BLaER1 treated with 17β-estradiol and CSF1 and Interleukin-3, amounts not matched to agents 10 nM and 100 nM (cell line): Measurements from ENCODE around the gene CCL22.
A peak's percentile ranks its signal among the peaks of the same experiment; 100 is the strongest.

Source experiments
- H3K27ac ChIP-seq, 11 experiments: shearing (Covaris generic); formaldehyde crosslinking; 2 replicates each; pipeline ENCODE4 v1.8.1; 2022
- H3K27me3 ChIP-seq, 11 experiments: shearing (Covaris generic); formaldehyde crosslinking; 2 replicates each; pipeline ENCODE4 v1.8.1; 2022
- H3K36me3 ChIP-seq, 11 experiments: shearing (Covaris generic); formaldehyde crosslinking; 2 replicates each; pipeline ENCODE4 v1.8.1; 2022
- H3K4me1 ChIP-seq, 10 experiments: shearing (Covaris generic); formaldehyde crosslinking; 2 replicates each; pipeline ENCODE4 v1.8.1; 2022
- H3K4me2 ChIP-seq, 11 experiments: shearing (Covaris generic); formaldehyde crosslinking; 2 replicates each; pipeline ENCODE4 v1.8.1; 2022
- H3K4me3 ChIP-seq, 10 experiments: shearing (Covaris generic); formaldehyde crosslinking; 2 replicates each; pipeline ENCODE4 v1.8.1; 2022
- H3K9ac ChIP-seq, 11 experiments: shearing (Covaris generic); formaldehyde crosslinking; 2 replicates each; pipeline ENCODE4 v1.8.1; 2022
- H3K9me3 ChIP-seq, 11 experiments: shearing (Covaris generic); formaldehyde crosslinking; replicated peaks in 1 of 11; 2 replicates each; pipeline ENCODE4 v1.8.1; 2022
- H4K20me1 ChIP-seq, 11 experiments: shearing (Covaris generic); formaldehyde crosslinking; 2 replicates each; pipeline ENCODE4 v1.8.1; 2022
- Cebpa-rat ChIP-seq, 11 experiments: shearing (Covaris generic); IDR thresholded peaks; 2 replicates each; pipeline ENCODE4 v1.8.1; 2022

The CCL22 gene

GRCh38 chr16:57377080-57377841, 18.7 kb downstream of the CCL22 start:
- Histone ChIP-seq H4K20me1 (no peaks in the 10 kb centered on the region; a peak in 1 of 22 replicates), H3K27ac (no peak overlapping the region), H3K9ac (no peak overlapping the region), H3K4me1 (peaks cover 25 to 41% (median 35%) of the 10 kb centered on the region in 10 experiments), H3K9me3 (no peaks in the 10 kb centered on the region), H3K4me3 (no peak overlapping the region), H3K4me2 (peak overlapping the region; percentile 16 to 61 (median 37); a peak in 16 of 22 replicates), H3K36me3 (no peaks in the 10 kb centered on the region), H3K27me3 (peaks cover 7 to 11% (median 8%) of the 10 kb centered on the region in 11 experiments; a peak in 20 of 22 replicates)
- TF ChIP-seq Cebpa-rat (IDR thresholded peaks at IDR 0.05) = no peak

DNA sequence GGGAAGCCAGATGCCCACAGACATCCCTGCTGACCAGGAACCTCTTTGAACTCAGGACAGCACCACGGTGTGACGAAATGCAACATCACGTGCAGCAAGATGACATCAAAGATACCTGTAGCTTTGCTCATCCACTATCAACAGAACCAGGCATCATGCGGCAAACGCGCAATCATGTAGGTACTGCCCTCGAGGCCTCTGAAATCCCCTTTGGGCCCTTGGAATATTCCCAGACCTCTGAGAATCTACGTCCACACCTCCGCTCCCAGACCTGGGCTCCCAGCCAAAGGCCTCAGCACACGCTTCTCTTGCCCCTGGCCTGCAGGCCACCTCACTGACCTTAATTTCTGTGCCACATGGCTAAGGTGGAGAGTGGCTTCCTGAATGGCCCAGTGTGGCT, 21.0 kb downstream of the CCL22 start:
- Histone ChIP-seq H3K9ac (no peak overlapping the region), H3K27ac (no peak overlapping the region), H3K4me3 (no peak overlapping the region), H3K9me3 (no peaks in the 10 kb centered on the region), H3K4me1 (peaks cover 39 to 58% (median 54%) of the 10 kb centered on the region in 10 experiments), H3K4me2 (no peak overlapping the region), H3K36me3 (no peaks in the 10 kb centered on the region), H4K20me1 (peaks cover 0 to 9% (median 0%) of the 10 kb centered on the region in 11 experiments; a peak in 3 of 22 replicates), H3K27me3 (peaks cover 14 to 25% (median 18%) of the 10 kb centered on the region in 11 experiments; a peak in 21 of 22 replicates)
- TF ChIP-seq Cebpa-rat (IDR thresholded peaks at IDR 0.05) = no peak

DNA sequence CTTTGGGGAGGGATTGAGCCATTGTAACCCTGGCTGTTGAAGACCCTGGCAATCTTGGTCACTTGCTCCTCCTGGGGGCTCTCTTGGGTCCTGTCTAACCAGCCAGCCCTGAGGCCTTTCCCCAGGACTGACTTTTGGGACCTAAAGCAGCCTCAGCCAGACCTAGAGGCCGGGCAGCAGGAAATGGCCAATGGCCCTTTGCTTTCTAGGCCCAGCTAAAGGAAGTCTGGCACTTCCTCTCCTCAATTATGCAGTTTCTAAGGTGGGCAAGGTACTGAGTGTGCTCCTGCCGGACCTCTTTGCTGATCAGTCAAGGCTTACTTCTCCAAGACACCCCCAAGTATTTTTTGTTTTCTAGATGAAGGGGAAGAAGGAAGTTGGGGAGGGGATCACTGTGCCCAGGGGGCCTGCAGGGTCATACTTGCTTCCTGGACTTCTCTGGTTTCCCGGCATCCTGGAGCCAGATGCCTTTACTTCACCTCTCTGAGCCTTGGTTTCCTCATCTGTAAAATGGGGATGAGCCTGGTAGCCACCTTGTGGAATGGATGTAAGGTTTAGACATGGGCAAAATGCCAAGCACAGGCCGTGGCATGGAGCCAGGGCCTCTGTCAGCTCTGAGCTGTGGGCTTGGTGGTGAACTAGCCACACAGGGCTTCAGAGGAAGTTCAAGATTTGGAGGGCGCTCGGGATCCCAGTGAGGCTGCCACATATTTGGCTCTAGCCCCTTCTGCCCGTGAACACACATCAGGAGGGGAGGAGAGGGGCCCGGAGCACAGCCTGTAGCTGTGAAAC, 22.3 kb downstream of the CCL22 start:
- Histone ChIP-seq H3K9me3 (no peaks in the 10 kb centered on the region), H3K9ac (no peak overlapping the region), H3K4me3 (no peak overlapping the region), H3K4me2 (peak overlapping the region in 10 of 11 experiments; percentile 1 to 88 (median 71); a peak in 15 of 22 replicates), H3K36me3 (no peaks in the 10 kb centered on the region), H3K27me3 (peaks cover 14 to 25% (median 18%) of the 10 kb centered on the region in 11 experiments; a peak in 21 of 22 replicates), H3K27ac (no peak overlapping the region), H4K20me1 (peaks cover 0 to 9% (median 0%) of the 10 kb centered on the region in 11 experiments; a peak in 3 of 22 replicates), H3K4me1 (peaks cover 47 to 71% (median 66%) of the 10 kb centered on the region in 10 experiments)
- no peak for TF ChIP-seq Cebpa-rat (IDR thresholded peaks at IDR 0.05)

- H3K9ac ChIP-seq = no peak overlapping the region
- H4K20me1 ChIP-seq = peaks cover 0 to 9% (median 0%) of the 10 kb centered on the region in 11 experiments; a peak in 3 of 22 replicates
- no peaks in the 10 kb centered on the region for H3K36me3 ChIP-seq
- H3K9me3 ChIP-seq = no peaks in the 10 kb centered on the region
- no peak for TF ChIP-seq Cebpa-rat (IDR thresholded peaks at IDR 0.05)
- H3K27ac ChIP-seq = no peak overlapping the region
- peak overlapping the region; percentile 58 to 96 (median 83) for H3K4me2 ChIP-seq
- peaks cover 14 to 25% (median 18%) of the 10 kb centered on the region in 11 experiments; a peak in 21 of 22 replicates for H3K27me3 ChIP-seq
- H3K4me1 ChIP-seq = peaks cover 47 to 82% (median 77%) of the 10 kb centered on the region in 10 experiments
- no peak overlapping the region for H3K4me3 ChIP-seq
These were observed 23.4 kb downstream of the CCL22 start for GRCh38 chr16:57381791-57382534.

- no peak overlapping the region for H3K27ac ChIP-seq
- H3K27me3 ChIP-seq = peaks cover 14 to 25% (median 18%) of the 10 kb centered on the region in 11 experiments; a peak in 21 of 22 replicates
- H3K9me3 ChIP-seq = no peaks in the 10 kb centered on the region
- H3K4me2 ChIP-seq = peak overlapping the region in 10 of 11 experiments; percentile 64 to 96 (median 84); a peak in 19 of 22 replicates
- no peak overlapping the region for H3K9ac ChIP-seq
- H3K4me1 ChIP-seq = peaks cover 43 to 82% (median 77%) of the 10 kb centered on the region in 10 experiments
- TF ChIP-seq Cebpa-rat (IDR thresholded peaks at IDR 0.05) = no peak
- H3K36me3 ChIP-seq = no peaks in the 10 kb centered on the region
- H4K20me1 ChIP-seq = peaks cover 0 to 9% (median 0%) of the 10 kb centered on the region in 11 experiments; a peak in 3 of 22 replicates
- H3K4me3 ChIP-seq = no peak overlapping the region
These were observed 24.1 kb downstream of the CCL22 start for GRCh38 chr16:57382535-57383275.

DNA sequence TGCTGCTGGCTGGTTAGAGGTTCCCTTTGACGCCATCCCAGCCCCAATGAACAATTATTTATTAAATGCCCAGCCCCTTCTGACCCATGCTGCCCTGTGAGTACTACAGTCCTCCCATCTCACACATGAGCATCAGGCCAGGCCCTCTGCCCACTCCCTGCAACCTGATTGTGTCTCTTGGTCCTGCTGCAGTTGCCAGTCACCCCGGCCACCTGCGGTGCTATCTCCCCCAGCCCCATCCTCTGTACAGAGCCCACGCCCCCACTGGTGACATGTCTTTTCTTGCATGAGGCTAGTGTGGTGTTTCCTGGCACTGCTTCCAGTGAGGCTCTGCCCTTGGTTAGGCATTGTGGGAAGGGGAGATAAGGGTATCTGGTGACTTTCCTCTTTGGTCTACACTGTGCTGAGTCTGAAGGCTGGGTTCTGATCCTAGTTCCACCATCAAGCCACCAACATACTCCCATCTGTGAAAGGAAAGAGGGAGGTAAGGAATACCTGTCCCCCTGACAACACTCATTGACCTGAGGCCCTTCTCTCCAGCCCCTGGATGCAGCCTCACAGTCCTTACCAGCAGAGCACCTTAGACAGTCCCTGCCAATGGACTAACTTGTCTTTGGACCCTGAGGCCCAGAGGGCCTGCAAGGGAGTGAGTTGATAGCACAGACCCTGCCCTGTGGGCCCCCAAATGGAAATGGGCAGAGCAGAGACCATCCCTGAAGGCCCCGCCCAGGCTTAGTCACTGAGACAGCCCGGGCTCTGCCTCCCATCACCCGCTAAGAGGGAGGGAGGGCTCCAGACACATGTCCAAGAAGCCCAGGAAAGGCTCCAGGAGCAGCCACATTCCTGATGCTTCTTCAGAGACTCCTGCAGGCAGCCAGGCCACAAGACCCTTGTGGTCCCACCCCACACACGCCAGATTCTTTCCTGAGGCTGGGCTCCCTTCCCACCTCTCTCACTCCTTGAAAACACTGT, 25.0 kb downstream of the CCL22 start:
- TF ChIP-seq Cebpa-rat (IDR thresholded peaks at IDR 0.05) = no peak
- peak overlapping the region in 5 of 11 experiments; percentile 29 to 73 (median 52); a peak in 8 of 22 replicates for H3K27ac ChIP-seq
- peak overlapping the region in 3 of 11 experiments; percentile 40 to 68 (median 60); a peak in 6 of 22 replicates for H3K9ac ChIP-seq
- peaks cover 14 to 25% (median 18%) of the 10 kb centered on the region in 11 experiments; a peak in 21 of 22 replicates for H3K27me3 ChIP-seq
- no peaks in the 10 kb centered on the region for H3K36me3 ChIP-seq
- peak overlapping the region; percentile 64 to 96 (median 84) for H3K4me2 ChIP-seq
- H3K4me1 ChIP-seq = peaks cover 37 to 79% (median 68%) of the 10 kb centered on the region in 10 experiments
- no peaks in the 10 kb centered on the region for H3K9me3 ChIP-seq
- H4K20me1 ChIP-seq = peaks cover 0 to 9% (median 0%) of the 10 kb centered on the region in 11 experiments; a peak in 3 of 22 replicates
- H3K4me3 ChIP-seq = peak overlapping the region in 2 of 10 experiments; percentile 20 to 41; a peak in 3 of 20 replicates
